HG03280 (cell line): Measurements from ENCODE around the gene LUC7L3.

Source experiments
- ATAC-seq: cut with Tn5 transposase; IDR thresholded peaks from one replicate; pipeline ENCODE4 v1.9.1; 2021; ENCODE audit warnings: mild to moderate bottlenecking, moderate library complexity; ENCODE audit not compliant: unreplicated experiment

Gene LUC7L3

DNA sequence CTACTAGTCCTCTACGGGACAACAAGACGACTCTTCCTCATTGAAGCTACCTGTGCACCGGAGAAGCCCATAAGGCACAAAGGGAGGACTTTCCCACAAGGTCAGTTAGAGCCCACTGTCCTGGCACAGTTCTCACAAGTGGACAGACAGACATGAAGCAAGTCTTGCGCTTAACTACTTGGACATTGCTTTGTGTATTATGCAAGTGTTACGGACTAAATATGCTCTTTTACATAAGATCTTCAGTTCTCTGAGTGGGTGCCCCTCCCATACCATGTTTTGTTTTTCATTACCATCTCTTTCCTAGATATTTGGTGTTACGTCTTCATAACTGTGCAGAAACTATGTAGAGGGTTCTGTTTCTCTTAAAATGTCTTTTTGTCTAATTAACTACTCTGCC, 29.8 kb downstream of the LUC7L3 start:
- ATAC-seq: no peak

DNA sequence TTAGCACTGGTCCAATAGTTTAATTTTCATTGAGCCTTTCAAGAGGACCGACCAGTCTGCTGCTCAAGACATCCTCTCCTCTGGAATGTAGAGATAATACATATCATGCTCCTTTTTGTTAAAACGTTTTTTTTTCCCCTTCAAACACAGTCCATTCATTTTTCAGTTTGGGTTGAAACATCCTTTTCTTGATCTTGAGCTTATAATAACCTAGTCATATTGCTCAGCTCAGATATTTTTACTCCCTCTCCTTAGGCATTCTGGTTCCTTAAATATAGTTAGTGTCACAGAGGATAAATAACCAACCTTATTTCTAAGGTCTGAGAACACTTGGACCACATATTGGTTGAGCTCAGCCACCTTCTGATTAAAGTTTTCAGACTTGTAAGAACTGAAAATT, 35.1 kb downstream of the LUC7L3 start:
- ATAC-seq: no peak

DNA sequence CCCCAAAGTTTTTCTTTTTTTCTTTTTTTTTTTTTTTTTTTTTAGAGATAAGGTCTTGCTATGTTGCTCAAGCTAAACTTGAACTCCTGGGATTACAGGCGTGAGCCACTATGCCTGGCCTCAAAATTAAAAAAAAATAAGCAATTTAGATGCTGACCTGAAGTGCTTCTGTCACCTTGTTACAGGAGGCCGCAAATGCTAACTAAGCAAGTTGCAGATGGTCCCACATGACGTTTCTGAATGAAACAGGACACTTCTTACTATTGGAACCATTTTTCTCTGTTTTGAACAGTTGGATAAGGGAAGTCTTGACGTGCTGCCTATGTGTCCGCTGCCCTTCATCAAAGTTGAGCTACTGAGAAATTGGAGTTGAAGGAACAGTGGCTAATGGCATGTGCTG, 39.1 kb downstream of the LUC7L3 start:
- no peak for ATAC-seq

DNA sequence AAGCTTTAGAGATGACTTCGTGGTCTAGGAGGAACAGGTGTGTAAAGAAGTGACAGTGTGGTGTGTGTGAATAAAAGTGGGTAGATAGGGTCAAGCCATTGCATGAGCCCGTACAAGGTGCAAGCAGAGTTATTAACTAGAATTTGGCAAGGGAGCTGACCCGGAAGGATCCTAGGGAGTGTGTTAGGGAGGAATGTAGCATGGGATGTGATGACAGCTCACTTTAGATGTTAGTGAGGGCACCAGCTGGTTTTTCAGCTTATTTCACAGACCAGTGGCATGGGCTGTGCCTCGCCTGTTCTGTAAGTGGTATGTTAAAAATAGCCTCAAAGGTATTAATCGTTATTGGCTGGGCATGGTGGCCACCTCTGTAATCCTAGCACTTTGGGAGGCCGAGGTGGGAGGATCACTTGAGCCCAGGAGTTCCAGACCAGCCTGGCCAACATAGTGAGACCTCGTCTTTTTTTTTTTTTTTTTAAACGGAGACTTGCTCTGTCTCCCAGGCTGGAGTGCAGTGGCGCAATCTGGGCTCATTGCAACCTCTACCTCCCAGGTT, 39.7 kb downstream of the LUC7L3 start:
- no peak for ATAC-seq

DNA sequence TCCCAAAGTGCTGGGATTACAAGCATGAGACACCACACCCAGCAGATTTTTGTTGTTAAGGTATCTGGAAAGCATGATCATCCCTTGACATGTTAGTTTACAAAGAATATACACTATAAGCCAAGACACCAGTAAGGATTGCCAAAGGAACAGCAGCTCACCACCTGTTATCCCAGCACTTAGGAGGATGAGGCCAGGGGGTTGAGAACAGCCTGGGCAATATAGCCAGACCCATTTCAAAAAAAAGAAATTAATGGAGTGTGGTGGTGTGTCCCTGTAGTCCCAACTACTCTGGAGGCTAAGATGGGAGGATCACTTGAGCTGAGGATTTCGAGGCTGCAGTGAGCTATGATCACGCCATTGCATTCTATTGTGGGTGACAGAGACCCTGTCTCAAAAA, 42.8 kb downstream of the LUC7L3 start:
- ATAC-seq: no peak

GRCh38 chr17:50763716-50764475, 44.5 kb downstream of the LUC7L3 start:
- no peak for ATAC-seq

DNA sequence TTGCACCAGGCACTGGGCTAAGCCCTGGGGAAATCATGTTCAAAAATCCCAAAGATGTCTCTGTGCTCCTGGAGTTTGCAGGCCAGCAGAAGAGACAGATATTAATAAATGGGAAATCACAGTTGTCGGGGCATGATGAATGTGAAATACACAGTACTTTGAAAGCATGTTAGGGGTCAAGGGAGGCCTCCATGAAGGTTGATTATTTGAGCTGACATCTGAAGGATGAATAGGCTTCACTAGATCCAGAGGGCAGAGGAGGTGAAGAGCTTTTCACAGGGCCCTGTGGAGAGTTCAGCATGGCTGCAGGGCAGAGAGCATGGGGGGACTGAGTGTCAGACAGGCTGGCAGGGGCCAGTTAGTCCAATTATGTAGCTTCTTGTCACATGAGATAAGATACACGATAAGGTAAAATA, 45.3 kb downstream of the LUC7L3 start:
- ATAC-seq: no peak

GRCh38 chr17:50765454-50766221, 46.2 kb downstream of the LUC7L3 start:
- ATAC-seq: no peak

DNA sequence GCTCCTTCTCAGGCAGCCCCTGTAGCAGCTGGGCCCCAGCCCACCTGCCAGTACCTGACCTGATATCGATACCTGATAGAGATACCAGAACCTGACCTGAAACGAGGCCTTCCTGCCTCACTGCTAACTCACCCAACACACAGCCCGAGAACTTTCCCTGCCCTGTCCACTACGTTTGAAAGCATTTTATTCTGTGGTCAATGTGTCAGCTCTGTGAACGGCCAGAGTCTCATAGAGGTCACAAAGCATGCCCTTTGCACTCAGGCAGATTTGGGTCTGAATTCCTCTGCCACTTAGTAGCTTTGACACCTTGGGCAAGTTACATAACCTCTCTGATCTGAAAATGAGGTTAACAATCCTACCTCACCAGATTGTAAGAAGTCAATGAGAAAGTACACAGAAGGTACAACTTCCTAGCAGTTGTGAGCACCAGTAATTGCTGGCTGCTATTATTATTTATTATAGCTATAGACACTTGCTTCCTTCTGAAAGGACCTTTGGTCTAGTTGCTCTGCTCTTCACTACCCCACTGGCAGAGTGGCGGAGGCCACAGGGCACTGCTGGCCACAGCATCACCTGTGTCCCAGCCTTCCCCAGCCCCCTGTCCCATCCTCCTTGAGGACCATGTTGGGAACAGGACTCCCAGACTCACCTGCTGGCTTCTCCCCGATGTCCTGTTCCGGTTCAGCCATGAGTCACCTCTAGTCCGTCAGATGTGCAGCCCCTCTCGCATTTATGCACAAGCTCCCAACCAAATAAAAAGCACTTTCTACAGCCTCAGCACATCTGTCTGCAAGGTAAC, 47.0 kb downstream of the LUC7L3 start:
- ATAC-seq: no peak

GRCh38 chr17:50767030-50767429, 47.6 kb downstream of the LUC7L3 start:
- ATAC-seq: no peak

DNA sequence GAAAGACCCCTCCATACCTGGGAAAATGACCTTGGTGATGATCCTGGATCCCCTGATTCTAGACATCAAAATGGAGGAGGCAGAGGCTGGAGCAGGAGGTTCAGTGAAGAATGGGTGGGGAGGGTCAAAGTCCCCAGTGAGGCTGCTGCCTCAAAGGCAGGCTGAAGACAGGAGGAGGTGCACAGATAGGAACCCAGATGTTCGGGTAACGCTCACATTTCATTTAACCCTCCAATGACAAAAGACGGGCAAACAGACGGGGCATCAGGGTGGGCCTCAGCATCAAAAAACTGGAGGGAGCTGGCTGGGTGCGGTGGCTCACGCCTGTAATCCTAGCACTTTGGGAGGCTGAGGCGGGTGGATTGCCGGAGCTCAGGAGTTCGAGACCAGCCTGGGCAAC, 48.0 kb downstream of the LUC7L3 start, which contains the start of gene ANKRD40CL:
Gene ANKRD40CL (minus strand): TSS at position 73 of the 400 bp plus-strand sequence. CDS start 605 bp downstream, outside the sequence.
- no peak for ATAC-seq

DNA sequence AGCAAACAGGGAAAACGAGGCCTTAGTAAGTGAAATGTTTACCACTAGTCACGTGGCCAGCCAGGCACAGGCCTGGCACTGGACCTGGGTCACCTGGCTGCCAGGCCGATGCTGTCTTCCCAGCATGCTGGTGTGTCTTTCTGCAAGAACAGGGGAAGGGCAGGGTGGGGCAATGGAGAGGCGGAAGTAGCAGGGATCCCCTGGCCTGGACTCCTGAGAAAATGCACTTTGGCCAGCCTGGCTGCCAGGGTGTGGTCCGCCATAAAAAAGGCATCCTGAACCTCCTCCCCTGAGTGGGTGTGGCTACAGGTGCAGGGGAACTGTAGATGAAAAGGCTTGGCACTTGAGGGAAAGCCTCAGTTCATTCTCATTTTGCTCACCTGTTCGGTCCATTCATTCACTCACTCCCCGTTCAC, 49.0 kb downstream of the LUC7L3 start:
- ATAC-seq: no peak

DNA sequence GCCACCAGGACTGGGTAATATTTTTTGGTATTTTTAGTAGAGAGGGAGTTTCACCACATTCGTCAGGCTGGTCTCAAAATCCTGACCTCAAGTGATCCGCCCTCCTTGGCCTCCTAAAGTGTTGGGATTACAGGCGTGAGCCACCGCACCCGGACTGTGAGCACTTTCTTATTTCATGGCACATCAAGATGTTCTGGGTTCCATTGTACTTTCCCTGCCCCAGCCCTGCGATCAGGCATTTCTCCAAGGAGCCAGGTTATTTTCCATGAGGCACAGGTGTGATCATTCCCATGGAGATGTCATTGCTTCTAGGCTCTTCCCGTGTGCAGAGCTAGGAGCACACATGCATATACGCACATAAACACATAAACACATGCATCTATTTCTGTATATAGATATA, 50.5 kb downstream of the LUC7L3 start:
- ATAC-seq: no peak

DNA sequence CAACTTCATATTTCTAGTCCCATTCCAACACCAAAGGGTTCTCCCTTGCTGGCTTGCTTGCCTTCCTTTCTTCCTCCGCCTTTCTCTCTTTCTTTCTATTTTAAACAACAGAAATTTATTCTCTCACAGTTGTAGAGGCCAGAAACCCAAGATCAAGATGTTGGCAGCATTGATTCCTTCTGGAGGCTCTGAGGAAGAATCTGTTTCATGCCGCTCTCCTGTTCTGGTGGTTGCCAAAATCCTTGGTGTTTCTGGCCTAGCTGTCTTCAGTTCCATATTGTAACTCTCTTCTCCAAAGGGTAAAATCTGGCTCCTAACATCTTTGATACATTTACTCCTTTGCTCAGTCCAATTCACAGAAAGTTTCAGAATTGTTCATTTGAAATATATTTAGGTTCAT, 50.9 kb downstream of the LUC7L3 start:
- no peak for ATAC-seq

GRCh38 chr17:50771991-50772785, 52.8 kb downstream of the LUC7L3 start:
- ATAC-seq: peak; percentile 68

DNA sequence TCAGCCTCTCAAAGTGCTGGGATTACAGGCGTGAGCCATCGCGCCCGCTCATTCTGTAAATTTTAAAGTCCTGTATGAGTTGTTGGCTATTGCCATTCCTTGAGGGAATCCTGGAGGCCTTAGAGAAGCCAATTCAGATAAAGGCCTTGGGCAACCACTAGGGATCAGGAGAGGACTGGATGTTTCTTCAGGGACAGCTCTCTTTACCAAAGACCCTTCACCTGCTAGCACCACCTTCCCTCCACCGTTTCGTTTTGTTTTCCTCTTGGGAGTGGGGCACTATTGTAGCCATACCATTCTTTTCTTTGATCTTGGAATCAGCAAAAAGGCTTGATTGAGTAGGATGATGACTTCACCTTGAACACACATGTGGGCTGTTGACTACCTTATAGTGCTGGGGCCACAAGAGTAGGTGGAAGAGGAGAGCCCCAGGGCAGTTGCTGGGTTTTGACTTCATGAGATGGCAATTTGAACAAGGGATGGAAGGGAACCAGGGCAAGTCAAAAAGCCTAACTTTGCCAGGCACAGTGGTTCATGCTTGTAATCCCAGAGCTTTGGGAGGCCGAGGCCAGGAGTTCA, 54.9 kb downstream of the LUC7L3 start:
- no peak for ATAC-seq

- no peak for ATAC-seq
Observed at GRCh38 chr17:50775926-50776325, 56.5 kb downstream of the LUC7L3 start.

GRCh38 chr17:50778471-50778870, 59.1 kb downstream of the LUC7L3 start:
- no peak for ATAC-seq

- no peak for ATAC-seq
Observed at GRCh38 chr17:50778988-50779387, 59.6 kb downstream of the LUC7L3 start.
